Measurements from ENCODE around the gene CLMP.

CLMP gene

GRCh38 chr11:123233280-123233974 is 38.4 kb upstream of the CLMP start:
- no peak overlapping the region for H3K4me3 ChIP-seq (ENCODE audit: low read depth, low read length, poor library complexity, severe bottlenecking)
- no peak overlapping the region for H3K9ac ChIP-seq (ENCODE audit: low read length)
- TF ChIP-seq CTCF (IDR thresholded peaks at IDR 0.05; ENCODE audit: low read length): no peak
- no peak for TF ChIP-seq EZH2 (IDR thresholded peaks at IDR 0.05; ENCODE audit: borderline replicate concordance, low read length)
- no peaks in the 10 kb centered on the region for H3K79me2 ChIP-seq (ENCODE audit: insufficient read depth, low read length)
- H4K20me1 ChIP-seq (ENCODE audit: insufficient read depth, low read length): no peaks in the 10 kb centered on the region
- no peaks in the 10 kb centered on the region for H3K27me3 ChIP-seq (ENCODE audit: insufficient read depth, low read length)
- H3K4me1 ChIP-seq (ENCODE audit: insufficient read depth, low read length, severe bottlenecking): no peaks in the 10 kb centered on the region
- H2AFZ ChIP-seq (ENCODE audit: low read length): no peak overlapping the region
- H3F3A ChIP-seq (ENCODE audit: insufficient read depth, low read length): no peaks in the 10 kb centered on the region
- H3K27ac ChIP-seq (ENCODE audit: low read depth, low read length, poor library complexity, severe bottlenecking): no peak overlapping the region
- no peaks in the 10 kb centered on the region for H3K9me2 ChIP-seq (ENCODE audit: low read depth, low read length)
- no peaks in the 10 kb centered on the region for H3K9me3 ChIP-seq (ENCODE audit: low read length)
- H3K36me3 ChIP-seq (ENCODE audit: insufficient read depth, low read length): no peaks in the 10 kb centered on the region
- no peak overlapping the region for H3K4me2 ChIP-seq (ENCODE audit: low read length)

- H3K27ac ChIP-seq (ENCODE audit: low read depth, low read length, poor library complexity, severe bottlenecking): no peak overlapping the region
- H3K27me3 ChIP-seq (ENCODE audit: insufficient read depth, low read length): no peaks in the 10 kb centered on the region
- H3K4me3 ChIP-seq (ENCODE audit: low read depth, low read length, poor library complexity, severe bottlenecking): no peak overlapping the region
- no peak overlapping the region for H3K9ac ChIP-seq (ENCODE audit: low read length)
- no peak for TF ChIP-seq EZH2 (IDR thresholded peaks at IDR 0.05; ENCODE audit: borderline replicate concordance, low read length)
- no peak for TF ChIP-seq CTCF (IDR thresholded peaks at IDR 0.05; ENCODE audit: low read length)
- H2AFZ ChIP-seq (ENCODE audit: low read length): no peak overlapping the region
- no peaks in the 10 kb centered on the region for H3K9me2 ChIP-seq (ENCODE audit: low read depth, low read length)
- H3K36me3 ChIP-seq (ENCODE audit: insufficient read depth, low read length): no peaks in the 10 kb centered on the region
- H4K20me1 ChIP-seq (ENCODE audit: insufficient read depth, low read length): no peaks in the 10 kb centered on the region
- H3F3A ChIP-seq (ENCODE audit: insufficient read depth, low read length): no peaks in the 10 kb centered on the region
- H3K4me1 ChIP-seq (ENCODE audit: insufficient read depth, low read length, severe bottlenecking): no peaks in the 10 kb centered on the region
- H3K4me2 ChIP-seq (ENCODE audit: low read length): no peak overlapping the region
- no peaks in the 10 kb centered on the region for H3K79me2 ChIP-seq (ENCODE audit: insufficient read depth, low read length)
- no peaks in the 10 kb centered on the region for H3K9me3 ChIP-seq (ENCODE audit: low read length)
Measured at GRCh38 chr11:123231777-123232176, 36.7 kb upstream of the CLMP start.

GRCh38 chr11:123231256-123231655 is 36.2 kb upstream of the CLMP start:
- Histone ChIP-seq H2AFZ (ENCODE audit: low read length) (no peak overlapping the region), H3K27ac (ENCODE audit: low read depth, low read length, poor library complexity, severe bottlenecking) (no peak overlapping the region), H3K4me1 (ENCODE audit: insufficient read depth, low read length, severe bottlenecking) (no peaks in the 10 kb centered on the region), H3K9me2 (ENCODE audit: low read depth, low read length) (no peaks in the 10 kb centered on the region), H3K9me3 (ENCODE audit: low read length) (no peaks in the 10 kb centered on the region), H3K9ac (ENCODE audit: low read length) (no peak overlapping the region), H3K4me3 (ENCODE audit: low read depth, low read length, poor library complexity, severe bottlenecking) (no peak overlapping the region), H3K4me2 (ENCODE audit: low read length) (no peak overlapping the region), H3K36me3 (ENCODE audit: insufficient read depth, low read length) (no peaks in the 10 kb centered on the region), H3K79me2 (ENCODE audit: insufficient read depth, low read length) (no peaks in the 10 kb centered on the region), H3K27me3 (ENCODE audit: insufficient read depth, low read length) (no peaks in the 10 kb centered on the region), H4K20me1 (ENCODE audit: insufficient read depth, low read length) (no peaks in the 10 kb centered on the region), H3F3A (ENCODE audit: insufficient read depth, low read length) (no peaks in the 10 kb centered on the region)
- TF ChIP-seq CTCF (IDR thresholded peaks at IDR 0.05; ENCODE audit: low read length): no peak
- no peak for TF ChIP-seq EZH2 (IDR thresholded peaks at IDR 0.05; ENCODE audit: borderline replicate concordance, low read length)
